ENCODE data around the gene ABCC8. TPM values are rescaled to one million over a fixed set of nuclear protein-coding genes. Genes with fewer than 3 reads are reported as not detected.

The ABCC8 gene
- polyA plus RNA-seq, 1 experiment: not detected

DNA sequence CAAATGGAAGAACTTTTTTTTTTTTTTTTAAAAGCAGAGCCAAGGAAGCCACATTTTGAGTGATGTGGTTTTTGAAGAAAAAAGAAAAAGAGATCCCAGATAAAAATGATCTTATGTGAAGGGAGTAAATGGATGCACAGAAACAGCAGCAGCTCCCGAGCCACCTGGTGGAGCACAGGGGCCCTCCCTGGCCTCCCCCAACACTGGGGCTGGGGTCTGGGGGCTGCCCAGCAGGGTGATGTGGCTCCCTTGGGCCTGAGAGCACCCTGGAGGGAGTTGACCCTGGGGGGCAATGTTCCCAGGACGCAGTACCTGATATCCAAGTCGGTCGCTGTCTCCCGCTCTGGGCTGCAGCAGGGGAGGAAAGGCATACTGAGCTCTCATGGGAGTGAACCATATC lies 61.7 kb downstream of the ABCC8 start:
- Histone ChIP-seq H3K4me3 (ENCODE audit: low read depth, low read length) (no peak overlapping the region), H3K27me3 (ENCODE audit: control insufficient read depth, insufficient read depth, low read length) (peaks cover 14% of the 10 kb centered on the region), H3K27ac (ENCODE audit: low read depth, low read length) (no peak overlapping the region), H3K9me3 (ENCODE audit: control insufficient read depth, insufficient read depth, low read length) (no peaks in the 10 kb centered on the region)
- TF ChIP-seq CTCF (IDR thresholded peaks at IDR 0.05; ENCODE audit: low read depth, low read length): no peak
- POLR2A ChIA-PET: interaction anchor here (0.5 kb wide), 1 partner anchor 51 kb away, joined by 5 read pairs; no protein-coding TSS in a partner anchor
- CTCF ChIA-PET: no interaction called here
- DNase-seq (ENCODE audit: low read depth, low spot score): no peak

DNA sequence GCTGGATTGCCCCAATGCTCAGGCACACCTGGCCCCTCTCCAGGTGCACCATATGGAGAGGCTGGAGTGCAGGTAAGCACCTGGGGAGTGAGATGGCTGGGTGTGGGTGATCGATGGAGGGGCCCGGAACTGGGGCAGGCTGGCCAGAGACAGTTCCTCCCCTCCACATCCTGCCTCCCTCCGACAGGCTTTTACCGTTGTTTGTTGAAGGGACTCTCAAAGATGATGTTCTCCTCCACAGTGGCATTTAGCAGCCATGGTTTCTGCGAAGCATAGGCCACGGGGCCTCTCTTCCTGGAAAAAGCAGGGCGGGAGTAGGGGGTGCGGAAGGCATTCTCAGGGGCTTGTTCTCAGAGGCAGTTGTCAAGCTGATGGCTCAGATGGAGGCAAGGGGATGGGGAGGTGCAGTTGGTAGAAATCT lies 62.3 kb downstream of the ABCC8 start:
- Histone ChIP-seq H3K27me3 (ENCODE audit: control insufficient read depth, insufficient read depth, low read length) (peaks cover 10% of the 10 kb centered on the region), H3K9me3 (ENCODE audit: control insufficient read depth, insufficient read depth, low read length) (no peaks in the 10 kb centered on the region), H3K27ac (ENCODE audit: low read depth, low read length) (no peak overlapping the region), H3K4me3 (ENCODE audit: low read depth, low read length) (no peak overlapping the region)
- CTCF ChIA-PET: no interaction called here
- POLR2A ChIA-PET: no interaction called here
- DNase-seq (ENCODE audit: low read depth, low spot score): no peak
- TF ChIP-seq CTCF (IDR thresholded peaks at IDR 0.05; ENCODE audit: low read depth, low read length): no peak

- Histone ChIP-seq H3K4me3 (ENCODE audit: low read depth, low read length) (no peak overlapping the region), H3K9me3 (ENCODE audit: control insufficient read depth, insufficient read depth, low read length) (no peaks in the 10 kb centered on the region), H3K27ac (ENCODE audit: low read depth, low read length) (no peak overlapping the region), H3K27me3 (ENCODE audit: control insufficient read depth, insufficient read depth, low read length) (peaks cover 5% of the 10 kb centered on the region)
- no peak for DNase-seq (ENCODE audit: low read depth, low spot score)
- CTCF ChIA-PET: no interaction called here
- POLR2A ChIA-PET: no interaction called here
- no peak for TF ChIP-seq CTCF (IDR thresholded peaks at IDR 0.05; ENCODE audit: low read depth, low read length)
Measured at GRCh38 chr11:17413414-17414316, 63.0 kb downstream of the ABCC8 start.

- Histone ChIP-seq H3K27ac (ENCODE audit: low read depth, low read length) (no peak overlapping the region), H3K4me3 (ENCODE audit: low read depth, low read length) (no peak overlapping the region), H3K9me3 (ENCODE audit: control insufficient read depth, insufficient read depth, low read length) (no peaks in the 10 kb centered on the region), H3K27me3 (ENCODE audit: control insufficient read depth, insufficient read depth, low read length) (peaks cover 5% of the 10 kb centered on the region)
- DNase-seq (ENCODE audit: low read depth, low spot score): no peak
- ChIA-PET POLR2A (no interaction called here), CTCF (no interaction called here)
- no peak for TF ChIP-seq CTCF (IDR thresholded peaks at IDR 0.05; ENCODE audit: low read depth, low read length)
Measured at GRCh38 chr11:17412488-17413180, 64.0 kb downstream of the ABCC8 start.

GRCh38 chr11:17411418-17411817 lies 65.2 kb downstream of the ABCC8 start:
- no peak for DNase-seq (ENCODE audit: low read depth, low spot score)
- Histone ChIP-seq H3K27me3 (ENCODE audit: control insufficient read depth, insufficient read depth, low read length) (peaks cover 5% of the 10 kb centered on the region), H3K9me3 (ENCODE audit: control insufficient read depth, insufficient read depth, low read length) (no peaks in the 10 kb centered on the region; the same call in 1 of the 2 replicates), H3K27ac (ENCODE audit: low read depth, low read length) (no peak overlapping the region), H3K4me3 (ENCODE audit: low read depth, low read length) (no peak overlapping the region)
- ChIA-PET CTCF (no interaction called here), POLR2A (no interaction called here)
- no peak for TF ChIP-seq CTCF (IDR thresholded peaks at IDR 0.05; ENCODE audit: low read depth, low read length)

All from AG04450 (cell line).